Nephron (organoid): ENCODE data around the gene TATDN3.

ENCODE experiments used
- H3K27ac Mint-ChIP-seq, 3 experiments: 2 replicates each; pipeline ENCODE4 v1.8.0; 2020; ENCODE audit warnings: mixed read lengths in 3 of 3, mild to moderate bottlenecking in 2 of 3, moderate library complexity in 1 of 3
- H3K27me3 Mint-ChIP-seq: 2 replicates; pipeline ENCODE4 v1.8.0; 2021; ENCODE audit warnings: low read depth, mild to moderate bottlenecking, moderate library complexity, mixed read lengths
- H3K36me3 Mint-ChIP-seq: 2 replicates; pipeline ENCODE4 v1.8.0; 2020; ENCODE audit warnings: low read depth, mixed read lengths
- H3K4me1 Mint-ChIP-seq: 2 replicates; pipeline ENCODE4 v1.8.0; 2020; ENCODE audit warnings: mixed read lengths
- H3K4me3 Mint-ChIP-seq, 3 experiments: 2 replicates each; pipeline ENCODE4 v1.8.0; 2020; ENCODE audit warnings: mild to moderate bottlenecking in 3 of 3, mixed read lengths in 3 of 3, moderate library complexity in 2 of 3
- H3K9me3 Mint-ChIP-seq: 2 replicates; pipeline ENCODE4 v1.8.0; 2020; ENCODE audit warnings: mixed read lengths
- TF ChIP-seq, protein P1 (sequence below), 3 experiments: fragments of 200-600 bp; sonication (generic); IDR thresholded peaks; one replicate each; pipeline ENCODE4 v1.5.0; 2021; ENCODE audit warnings: antibody characterized with exemption in 3 of 3; ENCODE audit not compliant: unreplicated experiment in 3 of 3

The TATDN3 gene

GRCh38 chr1:212752252-212752933 is 39.3 kb upstream of the TATDN3 start:
- H3K27ac Mint-ChIP-seq = no peak overlapping the region
- peaks cover 7% of the 10 kb centered on the region for H3K36me3 Mint-ChIP-seq
- no peak overlapping the region for H3K4me3 Mint-ChIP-seq
- TF ChIP-seq, protein P1, sequence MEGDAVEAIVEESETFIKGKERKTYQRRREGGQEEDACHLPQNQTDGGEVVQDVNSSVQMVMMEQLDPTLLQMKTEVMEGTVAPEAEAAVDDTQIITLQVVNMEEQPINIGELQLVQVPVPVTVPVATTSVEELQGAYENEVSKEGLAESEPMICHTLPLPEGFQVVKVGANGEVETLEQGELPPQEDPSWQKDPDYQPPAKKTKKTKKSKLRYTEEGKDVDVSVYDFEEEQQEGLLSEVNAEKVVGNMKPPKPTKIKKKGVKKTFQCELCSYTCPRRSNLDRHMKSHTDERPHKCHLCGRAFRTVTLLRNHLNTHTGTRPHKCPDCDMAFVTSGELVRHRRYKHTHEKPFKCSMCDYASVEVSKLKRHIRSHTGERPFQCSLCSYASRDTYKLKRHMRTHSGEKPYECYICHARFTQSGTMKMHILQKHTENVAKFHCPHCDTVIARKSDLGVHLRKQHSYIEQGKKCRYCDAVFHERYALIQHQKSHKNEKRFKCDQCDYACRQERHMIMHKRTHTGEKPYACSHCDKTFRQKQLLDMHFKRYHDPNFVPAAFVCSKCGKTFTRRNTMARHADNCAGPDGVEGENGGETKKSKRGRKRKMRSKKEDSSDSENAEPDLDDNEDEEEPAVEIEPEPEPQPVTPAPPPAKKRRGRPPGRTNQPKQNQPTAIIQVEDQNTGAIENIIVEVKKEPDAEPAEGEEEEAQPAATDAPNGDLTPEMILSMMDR (IDR thresholded peaks at IDR 0.05; ENCODE audit: unreplicated experiment in 3 of 3) = no peak
- no peaks in the 10 kb centered on the region for H3K27me3 Mint-ChIP-seq
- no peaks in the 10 kb centered on the region for H3K4me1 Mint-ChIP-seq
- no peaks in the 10 kb centered on the region for H3K9me3 Mint-ChIP-seq

DNA sequence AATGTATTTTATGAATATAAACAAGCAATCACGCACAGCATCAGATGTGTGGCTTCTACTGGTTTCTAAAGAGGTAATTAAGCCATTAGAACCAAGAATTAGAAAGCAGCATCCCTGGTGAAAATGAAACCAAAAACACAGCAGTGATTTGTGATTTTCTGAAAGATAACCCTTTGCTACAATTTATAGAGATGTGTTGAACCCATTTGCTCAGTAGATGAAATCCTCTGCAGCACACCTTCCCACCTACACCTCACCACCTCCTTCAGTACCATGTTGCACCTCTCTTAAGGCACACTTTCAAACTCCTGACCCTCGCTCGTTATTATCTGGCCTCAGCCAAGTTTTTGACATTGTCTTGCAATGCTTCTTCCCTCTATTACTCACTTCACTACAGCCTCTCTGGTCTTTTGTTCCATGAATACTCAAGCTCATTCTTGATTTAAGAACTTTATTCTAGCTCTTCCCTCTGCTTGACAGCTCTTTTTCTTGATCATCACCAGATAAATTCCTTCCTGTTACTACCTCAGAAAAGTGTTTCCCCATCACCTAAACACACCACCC is 38.7 kb upstream of the TATDN3 start:
- Mint-ChIP-seq H3K9me3 (no peaks in the 10 kb centered on the region), H3K4me1 (no peaks in the 10 kb centered on the region), H3K36me3 (peaks cover 6% of the 10 kb centered on the region), H3K27ac (no peak overlapping the region), H3K27me3 (no peaks in the 10 kb centered on the region), H3K4me3 (no peak overlapping the region)
- TF ChIP-seq, protein P1 (IDR thresholded peaks at IDR 0.05; ENCODE audit: unreplicated experiment in 3 of 3) = no peak

- no peaks in the 10 kb centered on the region for H3K27me3 Mint-ChIP-seq
- H3K27ac Mint-ChIP-seq = no peak overlapping the region
- no peaks in the 10 kb centered on the region for H3K9me3 Mint-ChIP-seq
- H3K4me1 Mint-ChIP-seq = no peaks in the 10 kb centered on the region
- H3K36me3 Mint-ChIP-seq = peaks cover 6% of the 10 kb centered on the region
- TF ChIP-seq, protein P1 (IDR thresholded peaks at IDR 0.05; ENCODE audit: unreplicated experiment in 3 of 3) = no peak
- H3K4me3 Mint-ChIP-seq = no peak overlapping the region
Measured at GRCh38 chr1:212753749-212754148, 37.9 kb upstream of the TATDN3 start.

GRCh38 chr1:212754193-212754592 is 37.5 kb upstream of the TATDN3 start:
- TF ChIP-seq, protein P1 (IDR thresholded peaks at IDR 0.05; ENCODE audit: unreplicated experiment in 3 of 3) = no peak
- H3K27ac Mint-ChIP-seq = no peak overlapping the region
- peaks cover 6% of the 10 kb centered on the region for H3K36me3 Mint-ChIP-seq
- H3K27me3 Mint-ChIP-seq = no peaks in the 10 kb centered on the region
- no peak overlapping the region for H3K4me3 Mint-ChIP-seq
- no peaks in the 10 kb centered on the region for H3K4me1 Mint-ChIP-seq
- no peaks in the 10 kb centered on the region for H3K9me3 Mint-ChIP-seq

DNA sequence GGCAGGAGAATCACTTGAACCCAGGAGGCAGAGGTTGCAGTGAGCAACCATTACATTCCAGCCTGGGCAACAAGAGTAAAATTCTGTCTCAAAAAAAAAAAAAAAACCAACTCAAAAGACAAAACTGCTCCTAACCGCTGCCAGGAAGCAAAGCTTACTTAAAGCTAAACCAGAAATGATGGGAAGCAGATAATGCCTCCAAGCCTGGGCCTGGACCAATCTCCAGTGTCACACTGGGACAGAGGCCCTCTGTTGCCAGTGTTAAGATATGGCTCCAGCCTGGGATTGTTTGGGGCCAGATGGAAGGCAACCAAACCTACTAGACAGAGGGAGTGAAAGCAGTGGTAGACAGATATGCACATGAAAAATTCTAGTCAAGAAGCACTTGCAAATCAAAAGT is 37.0 kb upstream of the TATDN3 start:
- Mint-ChIP-seq H3K27me3 (no peaks in the 10 kb centered on the region), H3K27ac (no peak overlapping the region), H3K9me3 (no peaks in the 10 kb centered on the region), H3K4me1 (no peaks in the 10 kb centered on the region), H3K36me3 (peaks cover 9% of the 10 kb centered on the region), H3K4me3 (no peak overlapping the region)
- TF ChIP-seq, protein P1 (IDR thresholded peaks at IDR 0.05; ENCODE audit: unreplicated experiment in 3 of 3) = no peak

DNA sequence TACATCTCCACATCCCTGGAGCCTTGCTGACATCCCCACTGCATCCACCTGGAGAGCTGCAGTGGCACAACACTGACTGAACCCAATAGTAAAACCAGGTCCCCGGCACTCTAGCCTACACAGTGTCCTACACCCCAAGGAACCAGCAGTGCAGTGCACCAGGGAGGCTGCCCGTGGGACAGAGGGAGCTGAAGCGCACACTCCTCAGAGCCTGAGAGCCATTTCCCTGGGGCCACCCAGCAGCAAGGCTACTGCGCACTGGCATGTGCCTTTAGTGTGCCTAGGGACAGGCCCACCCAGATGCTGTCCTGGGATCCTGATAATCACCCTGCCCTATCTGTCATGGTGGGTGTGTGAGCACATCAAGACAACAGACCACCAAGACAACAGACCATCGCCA is 32.0 kb upstream of the TATDN3 start:
- H3K27me3 Mint-ChIP-seq = no peaks in the 10 kb centered on the region
- H3K4me3 Mint-ChIP-seq = no peak overlapping the region
- H3K36me3 Mint-ChIP-seq = peaks cover 43% of the 10 kb centered on the region
- H3K4me1 Mint-ChIP-seq = no peaks in the 10 kb centered on the region
- H3K27ac Mint-ChIP-seq = no peak overlapping the region
- TF ChIP-seq, protein P1 (IDR thresholded peaks at IDR 0.05; ENCODE audit: unreplicated experiment in 3 of 3) = no peak
- H3K9me3 Mint-ChIP-seq = peaks cover 2% of the 10 kb centered on the region
